ENCODE data around the gene LLGL1. TPM values are rescaled to one million over a fixed set of nuclear protein-coding genes. Genes with fewer than 3 reads are reported as not detected.

Gene LLGL1
- total RNA-seq, 1 experiment from 2014 or later: 85.1 TPM

DNA sequence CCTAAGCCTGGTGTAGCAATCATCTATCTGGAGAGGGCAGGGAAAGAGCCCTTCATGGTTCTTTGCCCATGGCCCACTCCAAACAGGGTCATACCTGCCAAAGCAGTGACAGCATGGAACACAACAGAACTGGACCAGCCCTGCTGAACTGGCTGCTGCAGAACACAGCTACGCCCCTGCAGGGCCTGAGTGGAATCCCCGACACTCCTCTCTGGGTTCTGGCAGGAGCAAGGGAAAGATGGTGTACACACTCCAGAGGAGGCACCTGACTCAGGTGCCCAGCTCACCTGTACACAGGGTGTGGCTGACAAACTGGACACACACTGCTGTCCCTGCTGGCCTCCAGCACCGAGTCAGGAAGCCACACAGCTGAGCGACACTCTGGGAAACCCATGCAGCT lies 54.8 kb downstream of the LLGL1 start:
- no peak for DNase-seq
- H3K27me3 ChIP-seq (ENCODE audit: control insufficient read depth, insufficient read depth, low read length): no peaks in the 10 kb centered on the region
- H3K36me3 ChIP-seq (replicated peaks; ENCODE audit: control insufficient read depth, insufficient read depth, low read length): peaks cover 46% of the 10 kb centered on the region
- H3K4me3 ChIP-seq (ENCODE audit: insufficient read depth, low read depth, low read length): no peak overlapping the region

DNA sequence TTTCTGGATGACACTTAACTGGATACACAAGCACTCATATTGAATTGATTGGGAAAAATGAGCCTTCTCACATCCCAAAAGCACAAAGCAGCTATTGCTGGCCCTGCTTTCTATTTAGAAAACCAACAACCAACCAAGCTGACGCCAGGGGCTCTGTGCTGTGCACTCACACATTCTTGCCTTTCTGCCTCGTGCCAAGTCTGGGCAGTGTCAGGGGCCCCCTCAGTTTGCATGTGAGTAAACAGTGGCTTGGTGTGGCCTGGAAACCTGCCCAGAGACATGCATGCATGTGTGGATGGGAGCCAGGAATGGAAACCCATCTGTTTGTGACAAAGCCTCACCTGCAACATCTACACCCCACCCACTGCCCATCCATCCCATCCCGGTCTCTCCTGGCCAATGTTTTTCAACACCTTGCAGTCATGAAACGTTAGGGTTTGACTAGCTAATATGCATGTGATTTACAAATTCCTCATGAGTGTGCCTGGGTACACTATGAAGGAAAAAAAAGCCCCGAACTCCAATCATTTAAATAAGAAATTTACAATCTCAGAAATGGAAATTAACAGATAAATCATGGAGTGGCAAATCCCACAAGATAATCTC lies 55.4 kb downstream of the LLGL1 start:
- peaks cover 51% of the 10 kb centered on the region for H3K36me3 ChIP-seq (replicated peaks; ENCODE audit: control insufficient read depth, insufficient read depth, low read length)
- H3K4me3 ChIP-seq (ENCODE audit: insufficient read depth, low read depth, low read length): no peak overlapping the region
- no peak for DNase-seq
- no peaks in the 10 kb centered on the region for H3K27me3 ChIP-seq (ENCODE audit: control insufficient read depth, insufficient read depth, low read length)

DNA sequence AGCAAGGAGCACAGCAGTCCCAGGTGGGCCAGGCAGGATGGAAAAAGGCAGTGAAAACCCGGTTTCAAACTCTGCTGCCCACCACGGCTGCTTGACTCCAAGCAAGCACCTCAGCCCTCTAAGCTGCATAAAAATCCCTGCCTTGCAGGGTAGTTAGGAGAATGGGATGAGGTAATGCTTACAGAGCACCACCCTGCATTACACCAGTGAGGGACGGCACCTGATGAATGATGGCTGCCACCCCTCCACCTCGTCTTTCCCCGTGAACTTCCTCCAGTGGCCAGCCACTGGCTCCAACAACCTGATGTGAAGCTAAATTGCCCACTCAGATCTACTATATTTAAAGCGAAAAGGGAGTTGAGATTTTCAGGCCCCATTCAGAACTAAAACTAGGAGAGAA lies 56.4 kb downstream of the LLGL1 start:
- Histone ChIP-seq H3K36me3 (replicated peaks; ENCODE audit: control insufficient read depth, insufficient read depth, low read length) (peaks cover 43% of the 10 kb centered on the region), H3K27me3 (ENCODE audit: control insufficient read depth, insufficient read depth, low read length) (no peaks in the 10 kb centered on the region)
- DNase-seq: no peak

DNA sequence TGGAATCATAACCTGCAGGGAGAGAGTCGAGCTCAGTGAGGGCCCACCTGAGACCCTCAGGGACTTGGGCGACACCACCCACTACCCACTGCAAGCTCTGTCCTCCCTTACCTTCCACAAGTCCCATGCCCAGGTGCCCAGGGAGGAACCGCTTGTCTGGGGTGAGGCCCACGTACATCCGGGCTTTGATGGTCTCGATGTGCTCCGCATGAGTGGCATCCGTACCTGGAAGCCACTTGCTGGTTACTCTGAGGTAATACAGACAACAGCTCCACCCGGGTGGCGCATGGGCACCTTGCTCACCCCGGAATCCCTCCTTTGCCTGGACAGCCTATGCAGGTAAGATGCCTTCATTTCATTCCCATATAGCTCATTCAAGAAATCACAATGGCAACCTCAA lies 59.9 kb downstream of the LLGL1 start:
- Histone ChIP-seq H3K36me3 (replicated peaks; ENCODE audit: control insufficient read depth, insufficient read depth, low read length) (peaks cover 38% of the 10 kb centered on the region), H3K27me3 (ENCODE audit: control insufficient read depth, insufficient read depth, low read length) (no peaks in the 10 kb centered on the region)

More for the DNA sequence above, 56.4 kb downstream of the LLGL1 start:
- H3K4me3 ChIP-seq (ENCODE audit: insufficient read depth, low read depth, low read length): no peak overlapping the region

DNA sequence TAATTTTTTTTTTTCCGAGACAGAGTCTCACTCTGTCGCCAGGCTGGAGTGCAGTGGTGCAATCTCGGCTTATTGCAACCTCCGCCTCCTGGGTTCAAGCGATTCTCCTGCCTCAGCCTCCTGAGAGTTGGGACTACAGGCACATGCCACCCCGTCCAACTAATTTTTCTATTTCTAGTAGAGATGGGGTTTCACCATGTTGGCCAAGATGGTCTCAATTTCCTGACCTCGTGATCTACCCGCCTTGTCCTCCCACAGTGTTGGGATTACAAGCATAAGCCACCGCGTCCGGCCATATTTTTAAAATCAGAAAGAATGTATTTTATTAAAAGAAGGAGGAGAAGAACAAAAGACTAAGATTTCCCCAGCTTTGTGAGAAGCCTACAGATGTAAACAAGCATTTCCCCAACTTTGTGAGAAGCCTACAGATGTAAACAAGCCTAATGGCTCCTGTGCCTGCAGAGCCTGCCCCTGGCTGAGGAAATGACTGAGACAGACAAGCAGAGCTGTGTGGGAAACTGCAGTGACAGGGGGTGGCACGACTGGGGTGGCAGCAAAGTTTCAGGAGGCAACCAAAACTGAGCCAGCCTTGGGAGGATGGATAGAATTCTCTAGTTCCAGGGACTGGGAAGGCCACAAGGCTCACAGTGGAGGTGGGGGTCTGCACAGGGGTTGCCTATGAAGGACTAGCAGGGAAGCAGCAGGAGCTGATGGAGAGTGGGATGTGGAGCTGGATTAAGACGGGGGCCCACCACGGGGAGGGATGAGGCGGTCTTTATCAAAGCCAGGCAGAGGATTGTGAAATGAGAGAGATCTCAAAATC lies 66.5 kb downstream of the LLGL1 start:
- Histone ChIP-seq H3K36me3 (replicated peaks; ENCODE audit: control insufficient read depth, insufficient read depth, low read length) (peaks cover 40% of the 10 kb centered on the region), H3K4me3 (ENCODE audit: insufficient read depth, low read depth, low read length) (no peak overlapping the region), H3K27me3 (ENCODE audit: control insufficient read depth, insufficient read depth, low read length) (no peaks in the 10 kb centered on the region)
- DNase-seq: no peak

More for the DNA sequence above, 59.9 kb downstream of the LLGL1 start:
- no peak overlapping the region for H3K4me3 ChIP-seq (ENCODE audit: insufficient read depth, low read depth, low read length)
- DNase-seq: no peak

Other genes starting within 250 kb of the LLGL1 start
- 17.9 and 22.4 TPM in 2 replicates for gene ATPAF2, start 186.5 kb upstream of the LLGL1 start, total RNA-seq (2014; rRNA removed; shearing (Covaris generic))
- 11.1 and 12.9 TPM in 2 replicates for gene GID4, start 186.2 kb upstream of the LLGL1 start, total RNA-seq (2014; rRNA removed; shearing (Covaris generic))
- gene DRG2, start 137.7 kb upstream of the LLGL1 start, total RNA-seq (2014; rRNA removed; shearing (Covaris generic)): 60.0 and 66.4 TPM in 2 replicates
- 0.52 and 1.4 TPM in 2 replicates for gene MYO15A, start 116.9 kb upstream of the LLGL1 start, total RNA-seq (2014; rRNA removed; shearing (Covaris generic))
- gene ALKBH5, start 41.8 kb upstream of the LLGL1 start, total RNA-seq (2014; rRNA removed; shearing (Covaris generic)): 101 and 103 TPM in 2 replicates
- gene FLII, start 33.1 kb downstream of the LLGL1 start, total RNA-seq (2014; rRNA removed; shearing (Covaris generic)): 199 and 225 TPM in 2 replicates
- gene MIEF2, start 35.0 kb downstream of the LLGL1 start, total RNA-seq (2014; rRNA removed; shearing (Covaris generic)): 16.2 and 17.3 TPM in 2 replicates
- gene TOP3A, start 89.4 kb downstream of the LLGL1 start, total RNA-seq (2014; rRNA removed; shearing (Covaris generic)): 36.7 and 48.0 TPM in 2 replicates
- 13.1 and 14.4 TPM in 2 replicates for gene SMCR8, start 89.7 kb downstream of the LLGL1 start, total RNA-seq (2014; rRNA removed; shearing (Covaris generic))
- 76.3 and 85.7 TPM in 2 replicates for gene SHMT1, start 137.9 kb downstream of the LLGL1 start, total RNA-seq (2014; rRNA removed; shearing (Covaris generic))
- gene EVPLL, start 152.1 kb downstream of the LLGL1 start, total RNA-seq (2014; rRNA removed; shearing (Covaris generic)): not detected in 2 replicates